CD4-positive, alpha-beta T cell (primary cell): ENCODE measurements around the gene WNK2. TPM values are rescaled to one million over a fixed set of nuclear protein-coding genes. Genes with fewer than 3 reads are reported as not detected.

Experiments
- ATAC-seq: fragments of 200-7000 bp; cut with Tn5 transposase; one replicate; pipeline ENCODE4 v1.10.0; 2022; ENCODE audit warnings: mild to moderate bottlenecking; ENCODE audit not compliant: poor library complexity
- CTCF ChIA-PET: fragments of 350-600 bp; sonication (Branson Sonifier 250); formaldehyde crosslinking; loops from one replicate; lab custom pipeline; 2021; ENCODE audit warnings: antibody characterized with exemption, inconsistent platforms; lab: Charles Lee
- POLR2A ChIA-PET: fragments of 350-600 bp; sonication (Branson Sonifier 250); formaldehyde crosslinking; loops from one replicate; lab custom pipeline; 2021; ENCODE audit warnings: antibody characterized with exemption, inconsistent platforms; lab: Charles Lee
- DNase-seq, 14 experiments: peaks; one replicate each; pipeline ENCODE4 v3.0.0-alpha.2; 2013 to 2020; ENCODE audit warnings: mixed read lengths in 2 of 14
- H3K27ac ChIP-seq, 2 donors: one replicate each; pipeline versions ENCODE4 v1.5.1 to v1.7.0; 2013; ENCODE audit warnings: low read length in 2 of 2, low read depth in 1 of 2, mild to moderate bottlenecking in 1 of 2
- H3K27me3 ChIP-seq, 2 experiments: 1 replicate in 1 of 2; 2 replicates in 1 of 2; pipeline versions ENCODE4 v1.6.1 to v1.7.0; 2013; ENCODE audit warnings: low read length in 2 of 2, control low read depth in 1 of 2, mild to moderate bottlenecking in 1 of 2, moderate library complexity in 1 of 2; ENCODE audit not compliant: insufficient read depth in 2 of 2, control insufficient read depth in 1 of 2
- H3K36me3 ChIP-seq: one replicate; pipeline ENCODE4 v1.6.1; 2013; ENCODE audit warnings: low read length, control low read depth; ENCODE audit not compliant: insufficient read depth
- H3K4me1 ChIP-seq: one replicate; pipeline ENCODE4 v1.6.1; 2013; ENCODE audit warnings: low read length, control low read depth; ENCODE audit not compliant: insufficient read depth
- H3K4me3 ChIP-seq: one replicate; pipeline ENCODE4 v1.5.1; 2013; ENCODE audit warnings: mild to moderate bottlenecking, low read length, moderate library complexity
- H3K9me3 ChIP-seq, 2 experiments: 1 replicate in 1 of 2; 2 replicates in 1 of 2; pipeline versions ENCODE4 v1.6.1 to v1.7.0; 2013; ENCODE audit warnings: low read length in 2 of 2, mild to moderate bottlenecking in 2 of 2, control low read depth in 1 of 2, moderate library complexity in 1 of 2; ENCODE audit not compliant: control insufficient read depth in 1 of 2, insufficient read depth in 1 of 2
- H3K27ac Mint-ChIP-seq: one replicate; pipeline ENCODE4 v1.8.0; 2020; ENCODE audit warnings: mixed read lengths
- H3K27me3 Mint-ChIP-seq: one replicate; pipeline ENCODE4 v1.8.0; 2021; ENCODE audit warnings: mixed read lengths
- H3K36me3 Mint-ChIP-seq: one replicate; pipeline ENCODE4 v1.8.0; 2021; ENCODE audit warnings: low read depth, mixed read lengths
- H3K4me1 Mint-ChIP-seq: one replicate; pipeline ENCODE4 v1.8.0; 2021; ENCODE audit warnings: low read depth, mixed read lengths
- H3K4me3 Mint-ChIP-seq: one replicate; pipeline ENCODE4 v1.8.0; 2020; ENCODE audit warnings: mild to moderate bottlenecking, mixed read lengths
- H3K9me3 Mint-ChIP-seq: one replicate; pipeline ENCODE4 v1.8.0; 2020; ENCODE audit warnings: mixed read lengths
- CTCF ChIP-seq: fragments of 200-600 bp; IDR thresholded peaks from one replicate; pipeline ENCODE4 v1.8.0; 2022; ENCODE audit warnings: antibody characterized with exemption, mild to moderate bottlenecking
- intact Hi-C, 2 experiments: fragments of 100-400 bp; cut with DNase I in 1 of 2; cut with micrococcal nuclease in 1 of 2; formaldehyde crosslinking; loops; one replicate each; pipeline versions ENCODE4 v1.15.1 to v1.9.0; 2023 to 2025; cut with DNase I, micrococcal nuclease
- total RNA-seq, 174 experiments: library from RNA in 2 of 174; stranded (reverse) in 2 of 174; gene quantifications; one replicate each; pipeline ENCODE4 v1.2.3 and lab custom pipeline; 2021 to 2026

WNK2 gene
- total RNA-seq, 2 experiments from 2014 or later: 0.19 to 0.22 TPM

- Histone ChIP-seq H3K9me3 (no peaks in the 10 kb centered on the region), H3K4me1 (no peaks in the 10 kb centered on the region), H3K36me3 (no peaks in the 10 kb centered on the region), H3K4me3 (no peak overlapping the region), H3K27me3 (no peaks in the 10 kb centered on the region), H3K27ac (no peak overlapping the region)
- H3K4me1 Mint-ChIP-seq: no peaks in the 10 kb centered on the region
- H3K27ac Mint-ChIP-seq: no peak overlapping the region
- DNase-seq (no peak), ATAC-seq (no peak)
- intact Hi-C loops: no loop called here
- H3K9me3 Mint-ChIP-seq: peaks cover 3% of the 10 kb centered on the region
- H3K36me3 Mint-ChIP-seq: no peaks in the 10 kb centered on the region
- H3K4me3 Mint-ChIP-seq: no peak overlapping the region
- POLR2A ChIA-PET: no interaction called here
- TF ChIP-seq CTCF: no peak
- CTCF ChIA-PET: no interaction called here
- peaks cover 18% of the 10 kb centered on the region for H3K27me3 Mint-ChIP-seq
Measured at GRCh38 chr9:93280661-93281259, 96.8 kb downstream of the WNK2 start.

DNA sequence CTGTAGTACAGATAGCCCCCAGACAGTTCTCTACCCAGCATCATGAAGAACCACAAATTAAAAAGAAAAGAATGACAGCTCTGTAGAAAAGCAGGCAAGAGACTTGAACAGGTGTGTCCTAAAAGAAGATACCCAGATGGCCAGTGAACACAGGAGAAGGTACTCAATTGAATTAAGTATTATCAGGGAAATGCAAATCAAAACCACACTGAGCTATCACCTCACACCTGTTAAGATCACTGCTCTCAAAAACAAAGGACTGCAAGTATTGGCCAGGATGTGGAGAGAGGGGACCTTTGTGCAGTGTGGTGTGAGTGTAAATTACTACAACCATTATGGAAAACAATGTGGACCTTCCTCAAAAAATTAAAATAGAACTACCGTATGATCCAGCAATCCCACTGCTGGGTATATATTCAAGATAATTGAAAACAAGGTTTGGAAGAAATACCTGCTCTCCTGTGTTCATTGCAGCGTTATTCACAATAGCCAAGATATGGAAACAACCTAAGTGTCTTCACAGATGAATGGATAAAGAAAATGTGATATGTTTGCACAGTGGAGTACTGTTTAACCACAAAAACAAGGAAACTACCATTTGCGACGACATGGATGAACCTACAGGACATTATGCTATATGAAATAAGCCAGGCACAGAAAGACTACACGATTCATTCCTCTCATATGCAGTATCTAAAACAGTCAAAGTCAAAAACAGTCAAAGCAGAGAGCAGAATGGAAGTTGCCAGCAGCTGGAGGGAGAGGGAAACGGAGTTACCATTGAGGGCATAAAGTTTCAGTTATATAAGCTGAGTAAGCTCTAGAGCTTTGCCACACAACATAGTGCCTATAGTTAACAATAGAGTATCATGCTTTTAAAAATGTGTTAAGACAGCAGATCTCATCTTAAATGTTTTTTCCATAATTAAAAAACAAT is 102.6 kb downstream of the WNK2 start:
- peaks cover 5% of the 10 kb centered on the region for H3K4me1 Mint-ChIP-seq
- Histone ChIP-seq H3K9me3 (no peaks in the 10 kb centered on the region), H3K27me3 (no peaks in the 10 kb centered on the region), H3K4me1 (peaks cover 3% of the 10 kb centered on the region), H3K27ac (no peak overlapping the region), H3K4me3 (no peak overlapping the region), H3K36me3 (no peaks in the 10 kb centered on the region)
- H3K36me3 Mint-ChIP-seq: no peaks in the 10 kb centered on the region
- no peak overlapping the region for H3K4me3 Mint-ChIP-seq
- ChIA-PET POLR2A (no interaction called here), CTCF (no interaction called here)
- ATAC-seq: no peak
- H3K27ac Mint-ChIP-seq: no peak overlapping the region
- peaks cover 15% of the 10 kb centered on the region for H3K27me3 Mint-ChIP-seq
- no peak for TF ChIP-seq CTCF
- intact Hi-C loops: no loop called here
- DNase-seq: no peak
- H3K9me3 Mint-ChIP-seq: peaks cover 3% of the 10 kb centered on the region

DNA sequence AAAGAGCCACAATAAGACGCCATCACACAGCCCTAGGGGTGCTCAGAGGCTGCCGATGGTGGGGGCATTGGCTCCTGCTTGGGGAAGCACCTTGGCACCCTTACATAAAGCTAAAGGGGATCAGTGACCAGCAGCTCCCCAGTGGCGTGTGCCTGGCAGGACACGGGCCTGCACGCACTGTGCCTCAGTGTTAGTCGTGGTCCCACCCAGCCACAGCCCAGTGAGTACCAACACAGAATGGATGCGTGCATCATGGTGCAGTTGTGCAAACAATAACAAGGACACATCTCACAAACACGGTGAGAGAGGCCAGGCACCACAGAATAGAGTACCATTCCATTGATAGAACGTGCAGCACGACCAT is 103.2 kb downstream of the WNK2 start:
- DNase-seq (no peak), ATAC-seq (no peak)
- Histone ChIP-seq H3K9me3 (no peaks in the 10 kb centered on the region), H3K4me3 (no peak overlapping the region), H3K4me1 (peaks cover 3% of the 10 kb centered on the region), H3K27me3 (no peaks in the 10 kb centered on the region), H3K27ac (no peak overlapping the region), H3K36me3 (no peaks in the 10 kb centered on the region)
- Mint-ChIP-seq H3K9me3 (peaks cover 3% of the 10 kb centered on the region), H3K27me3 (peaks cover 8% of the 10 kb centered on the region), H3K36me3 (no peaks in the 10 kb centered on the region), H3K27ac (no peak overlapping the region), H3K4me3 (no peak overlapping the region), H3K4me1 (peaks cover 5% of the 10 kb centered on the region)
- CTCF ChIA-PET: no interaction called here
- intact Hi-C loops: no loop called here
- TF ChIP-seq CTCF: no peak
- POLR2A ChIA-PET: no interaction called here
